ENCODE results near the gene SUCO.

DNA sequence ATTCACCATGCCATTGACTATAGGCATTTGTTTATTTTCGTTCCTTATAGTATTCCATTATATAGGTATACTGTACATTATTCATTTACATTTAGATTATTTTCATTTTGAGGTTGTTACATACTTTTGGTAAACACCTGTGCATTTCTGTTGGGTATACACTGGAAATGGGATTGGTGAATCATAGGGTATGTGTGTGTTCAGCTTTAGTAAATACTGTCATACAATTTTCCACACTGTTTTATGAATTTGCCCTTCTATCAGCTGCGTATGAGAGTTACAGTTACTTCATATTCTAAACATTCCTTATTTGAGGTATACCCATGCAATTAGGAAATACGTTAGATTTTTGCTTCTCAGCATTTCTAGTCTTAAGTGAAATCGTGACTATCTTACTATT is 70.9 kb downstream of the SUCO start:
- TF ChIP-seq, protein P1, sequence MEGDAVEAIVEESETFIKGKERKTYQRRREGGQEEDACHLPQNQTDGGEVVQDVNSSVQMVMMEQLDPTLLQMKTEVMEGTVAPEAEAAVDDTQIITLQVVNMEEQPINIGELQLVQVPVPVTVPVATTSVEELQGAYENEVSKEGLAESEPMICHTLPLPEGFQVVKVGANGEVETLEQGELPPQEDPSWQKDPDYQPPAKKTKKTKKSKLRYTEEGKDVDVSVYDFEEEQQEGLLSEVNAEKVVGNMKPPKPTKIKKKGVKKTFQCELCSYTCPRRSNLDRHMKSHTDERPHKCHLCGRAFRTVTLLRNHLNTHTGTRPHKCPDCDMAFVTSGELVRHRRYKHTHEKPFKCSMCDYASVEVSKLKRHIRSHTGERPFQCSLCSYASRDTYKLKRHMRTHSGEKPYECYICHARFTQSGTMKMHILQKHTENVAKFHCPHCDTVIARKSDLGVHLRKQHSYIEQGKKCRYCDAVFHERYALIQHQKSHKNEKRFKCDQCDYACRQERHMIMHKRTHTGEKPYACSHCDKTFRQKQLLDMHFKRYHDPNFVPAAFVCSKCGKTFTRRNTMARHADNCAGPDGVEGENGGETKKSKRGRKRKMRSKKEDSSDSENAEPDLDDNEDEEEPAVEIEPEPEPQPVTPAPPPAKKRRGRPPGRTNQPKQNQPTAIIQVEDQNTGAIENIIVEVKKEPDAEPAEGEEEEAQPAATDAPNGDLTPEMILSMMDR (IDR thresholded peaks at IDR 0.05): no peak
- no peak for TF ChIP-seq POLR2AphosphoS5 (IDR thresholded peaks at IDR 0.05; ENCODE audit: low read depth, low read length)
- no peak for TF ChIP-seq TAF1 (IDR thresholded peaks at IDR 0.05; ENCODE audit: borderline replicate concordance, low read depth, low read length)
- TF ChIP-seq RFX5 (IDR thresholded peaks at IDR 0.05; ENCODE audit: low read length): no peak
- TF ChIP-seq FOXM1 (IDR thresholded peaks at IDR 0.05; ENCODE audit: low read depth): no peak

Measured in SK-N-SH (cell line).